HepG2 (cell line): ENCODE measurements around the gene USP7. TPM values are rescaled to one million over a fixed set of nuclear protein-coding genes. Genes with fewer than 3 reads are reported as not detected.
A peak's percentile ranks its signal among the peaks of the same experiment; 100 is the strongest.

Experiments
- ATAC-seq: fragments of 200-7000 bp; cut with Tn5 transposase; 3 replicates; pipeline ENCODE4 v1.9.1; 2020; ENCODE audit warnings: mild to moderate bottlenecking, moderate library complexity
- BruUV-seq: library from RNA; stranded (reverse); fragments of 400-500 nt; replicated peaks from 2 replicates; lab custom pipeline; 2021; lab: Mats Ljungman, UMichigan
- CTCF ChIA-PET: fragments of 300-600 bp; formaldehyde crosslinking; extraction: SDS; loops from one replicate; lab custom pipeline; 2021; ENCODE audit warnings: low total read pairs, inconsistent platforms, low intra/inter-chr PET ratio; lab: Yijun Ruan, JAX
- POLR2A ChIA-PET: fragments of 350-600 bp; sonication (Branson Sonifier 250); formaldehyde crosslinking; loops from one replicate; lab custom pipeline; 2020; ENCODE audit warnings: antibody characterized with exemption, inconsistent platforms; lab: Yijun Ruan, JAX
- DNase-seq: peaks from one replicate; pipeline ENCODE4 v3.0.0-alpha.2; 2015; ENCODE audit warnings: low spot score
- FAIRE-seq: peaks from 3 replicates; lab custom pipeline; 2011; peaks lifted over from hg19 to GRCh38; lab: Jason Lieb, UNC
- H2AFZ ChIP-seq: one replicate; pipeline ENCODE4 v1.6.1; 2011; ENCODE audit warnings: low read length, inconsistent platforms
- H3K27ac ChIP-seq: fragments of 300-600 bp; 3 replicates; pipeline ENCODE4 v1.8.0; 2011; ENCODE audit warnings: mixed run types, mild to moderate bottlenecking, mixed read lengths, low read length, inconsistent platforms; ENCODE audit not compliant: insufficient read depth; ENCODE audit errors: extremely low read length
- H3K27me3 ChIP-seq, 2 experiments: fragments of 200-600 bp in 1 of 2; 2 replicates in 1 of 2; 3 replicates in 1 of 2; pipeline versions ENCODE4 v1.6.0 to v1.8.0; 2011; ENCODE audit warnings: low read length in 2 of 2, mild to moderate bottlenecking in 2 of 2, moderate library complexity in 2 of 2, inconsistent platforms in 1 of 2; ENCODE audit not compliant: insufficient read depth in 2 of 2, control insufficient read depth in 1 of 2
- H3K36me3 ChIP-seq, 2 experiments: fragments of 200-600 bp in 1 of 2; replicated peaks in 1 of 2; 2 replicates in 1 of 2; 3 replicates in 1 of 2; pipeline versions ENCODE4 v1.5.1 to v1.8.0; 2011; ENCODE audit warnings: low read length in 2 of 2, inconsistent platforms in 1 of 2; ENCODE audit not compliant: insufficient read depth in 2 of 2, control insufficient read depth in 1 of 2
- H3K4me1 ChIP-seq: 2 replicates; pipeline ENCODE4 v1.5.1; 2012; ENCODE audit warnings: low read length, inconsistent platforms; ENCODE audit not compliant: insufficient read depth
- H3K4me2 ChIP-seq: 2 replicates; pipeline ENCODE4 v1.6.0; 2011; ENCODE audit warnings: low read depth, low read length, inconsistent platforms
- H3K4me3 ChIP-seq, 3 experiments: fragments of 200-600 bp in 1 of 3; sonication (generic), shearing (Covaris generic) in 1 of 3; replicated peaks in 1 of 3; 2 replicates each; pipeline ENCODE4 v1.5.1; 2011 to 2016; ENCODE audit warnings: low read length in 3 of 3, inconsistent platforms in 2 of 3, low read depth in 2 of 3, mild to moderate bottlenecking in 2 of 3, control low read depth in 1 of 3, mixed read lengths in 1 of 3; ENCODE audit not compliant: insufficient read depth in 1 of 3
- H3K79me2 ChIP-seq: one replicate; pipeline ENCODE4 v1.6.1; 2011; ENCODE audit warnings: low read length, inconsistent platforms; ENCODE audit not compliant: insufficient read depth
- H3K9ac ChIP-seq: 2 replicates; pipeline ENCODE4 v1.6.0; 2011; ENCODE audit warnings: mild to moderate bottlenecking, low read depth, low read length, inconsistent platforms; ENCODE audit not compliant: insufficient read depth
- H3K9me3 ChIP-seq: 2 replicates; pipeline ENCODE4 v1.5.1; 2012; ENCODE audit warnings: mild to moderate bottlenecking, low read length
- H4K20me1 ChIP-seq: 2 replicates; pipeline ENCODE4 v1.6.0; 2011; ENCODE audit warnings: inconsistent platforms, mild to moderate bottlenecking, low read length, moderate library complexity; ENCODE audit not compliant: insufficient read depth
- ARID3A ChIP-seq: IDR thresholded peaks from 2 replicates; pipeline ENCODE4 v1.6.1; 2012; ENCODE audit warnings: low read depth, low read length, improper control_type of control experiment
- BORCS8-MEF2B ChIP-seq: sonication (generic); formaldehyde crosslinking; IDR thresholded peaks from 2 replicates; pipeline ENCODE4 v1.8.0; 2022; ENCODE audit warnings: mild to moderate bottlenecking, missing genetic modification reagents
- CHD4 ChIP-seq: fragments of 200-600 bp; sonication (generic); IDR thresholded peaks from 2 replicates; pipeline ENCODE4 v1.7.0; 2017; ENCODE audit warnings: mild to moderate bottlenecking, low read length, borderline replicate concordance
- MEIS1 ChIP-seq: sonication (generic); formaldehyde crosslinking; IDR thresholded peaks from 2 replicates; pipeline ENCODE4 v1.9.0; 2021; ENCODE audit warnings: mild to moderate bottlenecking, missing genetic modification reagents, moderate library complexity, borderline replicate concordance
- PITX1 ChIP-seq: sonication (generic); formaldehyde crosslinking; IDR thresholded peaks from 2 replicates; pipeline ENCODE4 v1.5.1; 2020; ENCODE audit warnings: mild to moderate bottlenecking, missing genetic modification reagents
- SIX1 ChIP-seq: sonication (generic); formaldehyde crosslinking; IDR thresholded peaks from 2 replicates; pipeline ENCODE4 v1.4.0; 2020; ENCODE audit warnings: missing genetic modification reagents, borderline replicate concordance
- ZMYM3 ChIP-seq: sonication (generic); formaldehyde crosslinking; IDR thresholded peaks from 2 replicates; pipeline ENCODE4 v1.5.1; 2020; ENCODE audit warnings: mild to moderate bottlenecking, missing genetic modification reagents
- ZNF629 ChIP-seq: sonication (generic); formaldehyde crosslinking; conservative IDR thresholded peaks from 2 replicates; pipeline ENCODE4 v1.5.0; 2020; ENCODE audit warnings: missing genetic modification reagents
- ZNF724P ChIP-seq: sonication (generic); formaldehyde crosslinking; IDR thresholded peaks from 2 replicates; pipeline ENCODE4 v1.8.0; 2022; ENCODE audit warnings: missing genetic modification reagents, borderline replicate concordance
- WGBS: methylation state at CpG from one replicate; pipeline ENCODE4 v1.1.6; 2017; ENCODE audit warnings: low lambda C conversion rate; 5-methylcytosine and 5-hydroxymethylcytosine counted together
- in situ Hi-C: cut with HindIII; loops from 2 replicates; pipeline ENCODE4 v1.10.0; 2017; ENCODE audit warnings: low pct_unique_long_range_greater_than_20kb; ENCODE audit not compliant: extremely low pct_ligation_motif_present
- intact Hi-C: fragments of 100-400 bp; cut with micrococcal nuclease; formaldehyde crosslinking; loops from one replicate; pipeline ENCODE4 v1.10.0; 2022; ENCODE audit not compliant: unreplicated experiment
- polyA plus RNA-seq, 8 experiments: library from polyadenylated mRNA; depleted of rRNA in 3 of 8; stranded (reverse) in 7 of 8; unstranded in 1 of 8; fragments of >200 nt; fragmentation: Illumina TruSeq in 4 of 8; extraction: Trizol in 4 of 8; gene quantifications; 2 replicates each; pipeline versions ENCODE4 v1.2.1 to v1.2.3, GENCODE V29; 2011 to 2016; ENCODE audit warnings: low read depth in 4 of 8, missing spikeins in 1 of 8, mixed read lengths in 1 of 8; ENCODE audit not compliant: insufficient read depth in 1 of 8
- total RNA-seq, 5 experiments: library from RNA; depleted of rRNA; stranded (reverse); fragments of >200 nt; fragmentation: Illumina TruSeq; extraction: Trizol; gene quantifications; 2 replicates each; pipeline ENCODE4 v1.2.3, GENCODE V29; 2016; ENCODE audit warnings: low read depth in 1 of 5

Gene USP7
- total and polyA plus RNA-seq, 2 of the 13 experiments (the other 11 are each of a cell fraction or from before 2014, with no cell fraction given), result 52.5 to 173 TPM

- 82% methylated on average over 1 of the region's 1 CpG for WGBS
- CTCF ChIA-PET, result no interaction called here
- BruUV-seq, result no TSS peak
These were observed 7.7 kb upstream of the USP7 start for GRCh38 chr16:8971416-8971815.

More at GRCh38 chr16:8971416-8971815, 7.7 kb upstream of the USP7 start:
- intact Hi-C loops, result no loop called here
- no peak overlapping the region for H3K4me3 ChIP-seq
- no peak for DNase-seq
- in situ Hi-C loops, result no loop called here
- no peak for ATAC-seq
- H3K9me3 ChIP-seq, result no peaks in the 10 kb centered on the region
- H4K20me1 ChIP-seq, result no peaks in the 10 kb centered on the region
- TF ChIP-seq ZNF724P (CRISPR knock-in tag) (no peak), BORCS8-MEF2B (no peak), ZNF629 (peak; percentile 85), CHD4 (0 out of 2 replicates have a peak, but pooled peaks have one; percentile 40), MEIS1 (CRISPR knock-in tag) (no peak), ZMYM3 (CRISPR knock-in tag) (peak; percentile 51; the same call in 1 of the 2 replicates), ARID3A (no peak), PITX1 (CRISPR knock-in tag) (no peak), SIX1 (CRISPR knock-in tag) (no peak)
- no peak for FAIRE-seq
- no peak overlapping the region for H3K27ac ChIP-seq
- POLR2A ChIA-PET, result interaction anchor here (0.9 kb wide), 1 partner anchor 8 kb away, joined by 3 read pairs; the partner anchor contains the start of gene USP7
- no peaks in the 10 kb centered on the region for H3K79me2 ChIP-seq
- H2AFZ ChIP-seq, result no peak overlapping the region
- H3K4me2 ChIP-seq, result no peak overlapping the region
- peaks cover 26% of the 10 kb centered on the region for H3K4me1 ChIP-seq
- H3K27me3 ChIP-seq, result peaks cover 1 to 4% of the 10 kb centered on the region in 2 experiments; a peak in 3 of 5 replicates
- H3K9ac ChIP-seq, result no peak overlapping the region
- no peaks in the 10 kb centered on the region for H3K36me3 ChIP-seq
